Kidney glomerular epithelial cell (primary cell): ENCODE data around the gene COL19A1.

Experiments
- DNase-seq: peaks from one replicate; lab custom pipeline; 2025; lab: John Stamatoyannopoulos, UW

Gene COL19A1

GRCh38 chr6:70059039-70059719, 192.8 kb downstream of the COL19A1 start:
- DNase-seq, result no peak

GRCh38 chr6:70060680-70061079, 194.3 kb downstream of the COL19A1 start:
- no peak for DNase-seq

- no peak for DNase-seq
Observed at GRCh38 chr6:70061546-70061945, 195.2 kb downstream of the COL19A1 start.

GRCh38 chr6:70062010-70062409, 195.7 kb downstream of the COL19A1 start:
- no peak for DNase-seq

GRCh38 chr6:70072540-70073179, 206.3 kb downstream of the COL19A1 start:
- DNase-seq, result no peak

- DNase-seq, result no peak
Observed at GRCh38 chr6:70073637-70074036, 207.3 kb downstream of the COL19A1 start.

- DNase-seq, result no peak
Observed at GRCh38 chr6:70079241-70079640, 212.9 kb downstream of the COL19A1 start.

GRCh38 chr6:70080443-70081070, 214.2 kb downstream of the COL19A1 start:
- DNase-seq, result no peak

GRCh38 chr6:70082830-70083229, 216.5 kb downstream of the COL19A1 start:
- DNase-seq, result no peak

GRCh38 chr6:70086806-70087205, 220.4 kb downstream of the COL19A1 start:
- no peak for DNase-seq

- no peak for DNase-seq
Observed at GRCh38 chr6:70094156-70094555, 227.8 kb downstream of the COL19A1 start.

- DNase-seq, result no peak
Observed at GRCh38 chr6:70099732-70100131, 233.4 kb downstream of the COL19A1 start.

GRCh38 chr6:70103798-70104197, 237.4 kb downstream of the COL19A1 start:
- DNase-seq, result no peak

GRCh38 chr6:70107852-70108629, 241.7 kb downstream of the COL19A1 start:
- DNase-seq, result peak; percentile 44

GRCh38 chr6:70110126-70111022, 244.0 kb downstream of the COL19A1 start:
- peak; percentile 35 for DNase-seq

- DNase-seq, result no peak
Observed at GRCh38 chr6:70111737-70112136, 245.4 kb downstream of the COL19A1 start.

GRCh38 chr6:70112716-70113115, 246.4 kb downstream of the COL19A1 start:
- DNase-seq, result peak; percentile 43

- DNase-seq, result peak; percentile 43
Observed at GRCh38 chr6:70113171-70113570, 246.8 kb downstream of the COL19A1 start.

- DNase-seq, result no peak
Observed at GRCh38 chr6:70118670-70119069, 252.3 kb downstream of the COL19A1 start.

- peak; percentile 37 for DNase-seq
Observed at GRCh38 chr6:70119218-70119835, 253.0 kb downstream of the COL19A1 start.

GRCh38 chr6:70124443-70124842, 258.1 kb downstream of the COL19A1 start:
- peak; percentile 48 for DNase-seq
